OCI-LY3 (cell line): ENCODE measurements around the gene SPSB1.

Source experiments
- H2AFZ ChIP-seq: fragments of 200-600, 300-600 bp; shearing (Covaris generic); 2 replicates; pipeline ENCODE4 v1.6.0; 2014; ENCODE audit warnings: antibody characterized with exemption, low read depth, low read length
- H3K27ac ChIP-seq: fragments of 200-600, 300-600 bp; sonication (generic); 2 replicates; pipeline ENCODE4 v1.5.1; 2014; ENCODE audit warnings: mild to moderate bottlenecking, low read length, moderate library complexity, mixed read lengths
- H3K27me3 ChIP-seq: fragments of 200-600, 300-600 bp; sonication (generic); 2 replicates; pipeline ENCODE4 v1.6.1; 2014; ENCODE audit warnings: low read depth, low read length, mixed read lengths
- H3K36me3 ChIP-seq: fragments of 200-600, 300-600 bp; sonication (generic); replicated peaks from 2 replicates; pipeline ENCODE3; 2014; ENCODE audit warnings: low read depth, low read length, mixed read lengths
- H3K4me1 ChIP-seq: fragments of 300-600, 200-600 bp; sonication (generic); 2 replicates; pipeline ENCODE4 v1.6.1; 2014; ENCODE audit warnings: low read length, mixed read lengths
- H3K4me2 ChIP-seq: fragments of 200-600, 300-600 bp; sonication (generic); 2 replicates; pipeline ENCODE4 v1.6.1; 2014; ENCODE audit warnings: low read length, mixed read lengths
- H3K4me3 ChIP-seq: fragments of 300-600, 200-600 bp; sonication (generic); 2 replicates; pipeline ENCODE4 v1.5.1; 2014; ENCODE audit warnings: antibody characterized with exemption, mild to moderate bottlenecking, low read length, moderate library complexity
- H3K79me2 ChIP-seq: fragments of 300-600, 200-600 bp; shearing (Covaris generic); 2 replicates; pipeline ENCODE4 v1.6.1; 2014; ENCODE audit warnings: mild to moderate bottlenecking, low read length, mixed read lengths
- H3K9ac ChIP-seq: fragments of 300-600, 200-600 bp; shearing (Covaris generic); 2 replicates; pipeline ENCODE4 v1.6.0; 2014; ENCODE audit warnings: mild to moderate bottlenecking, low read length, moderate library complexity
- H3K9me3 ChIP-seq: fragments of 200-600, 300-600 bp; shearing (Covaris generic); 2 replicates; pipeline ENCODE4 v1.6.1; 2014; ENCODE audit warnings: low read length, mixed read lengths; ENCODE audit not compliant: insufficient read depth
- H4K20me1 ChIP-seq: fragments of 200-600, 300-600 bp; sonication (generic); 2 replicates; pipeline ENCODE4 v1.6.1; 2016; ENCODE audit warnings: low read length, mixed read lengths; ENCODE audit not compliant: insufficient read depth
- CTCF ChIP-seq: fragments of 200-600, 300-600 bp; sonication (generic); IDR thresholded peaks from 2 replicates; pipeline ENCODE4 v1.5.1; 2014; ENCODE audit warnings: antibody characterized with exemption, low read length, low read depth
- EZH2phosphoT487 ChIP-seq: fragments of 200-600 bp; shearing (Covaris generic); IDR thresholded peaks from 2 replicates; pipeline ENCODE4 v1.6.1; 2018; ENCODE audit warnings: antibody characterized with exemption, mixed run types, low read depth

The SPSB1 gene

GRCh38 chr1:9374748-9375341 lies 82.2 kb downstream of the SPSB1 start:
- H3K79me2 ChIP-seq, result no peaks in the 10 kb centered on the region
- no peaks in the 10 kb centered on the region for H4K20me1 ChIP-seq
- no peak overlapping the region for H3K27ac ChIP-seq
- H3K36me3 ChIP-seq, result no peaks in the 10 kb centered on the region
- peaks cover 8% of the 10 kb centered on the region for H3K4me1 ChIP-seq
- TF ChIP-seq CTCF, result no peak
- TF ChIP-seq EZH2phosphoT487, result no peak
- no peak overlapping the region for H2AFZ ChIP-seq
- H3K4me3 ChIP-seq, result no peak overlapping the region
- no peak overlapping the region for H3K4me2 ChIP-seq
- H3K9me3 ChIP-seq, result no peaks in the 10 kb centered on the region
- no peak overlapping the region for H3K9ac ChIP-seq
- peaks cover 6% of the 10 kb centered on the region; the same call in 1 of the 2 replicates for H3K27me3 ChIP-seq

- Histone ChIP-seq H2AFZ (no peak overlapping the region), H3K4me3 (no peak overlapping the region), H3K36me3 (no peaks in the 10 kb centered on the region), H4K20me1 (no peaks in the 10 kb centered on the region), H3K27ac (no peak overlapping the region), H3K4me1 (peaks cover 15% of the 10 kb centered on the region), H3K27me3 (no peaks in the 10 kb centered on the region), H3K9me3 (no peaks in the 10 kb centered on the region), H3K9ac (no peak overlapping the region), H3K79me2 (no peaks in the 10 kb centered on the region), H3K4me2 (no peak overlapping the region)
- TF ChIP-seq EZH2phosphoT487, result no peak
- TF ChIP-seq CTCF, result no peak
These were observed 83.2 kb downstream of the SPSB1 start for GRCh38 chr1:9375912-9376311.

- no peak overlapping the region for H3K4me3 ChIP-seq
- no peaks in the 10 kb centered on the region for H3K27me3 ChIP-seq
- H3K4me2 ChIP-seq, result no peak overlapping the region
- no peak overlapping the region for H3K9ac ChIP-seq
- peaks cover 20% of the 10 kb centered on the region for H3K4me1 ChIP-seq
- TF ChIP-seq EZH2phosphoT487 (no peak), CTCF (no peak)
- H3K27ac ChIP-seq, result no peak overlapping the region
- no peaks in the 10 kb centered on the region for H4K20me1 ChIP-seq
- no peak overlapping the region for H2AFZ ChIP-seq
- H3K9me3 ChIP-seq, result no peaks in the 10 kb centered on the region
- no peaks in the 10 kb centered on the region for H3K79me2 ChIP-seq
- H3K36me3 ChIP-seq, result no peaks in the 10 kb centered on the region
These were observed 83.7 kb downstream of the SPSB1 start for GRCh38 chr1:9376430-9376829.

- no peak overlapping the region for H3K4me3 ChIP-seq
- H3K79me2 ChIP-seq, result no peaks in the 10 kb centered on the region
- no peak overlapping the region for H2AFZ ChIP-seq
- H3K4me1 ChIP-seq, result peaks cover 22% of the 10 kb centered on the region
- H3K9ac ChIP-seq, result no peak overlapping the region
- no peaks in the 10 kb centered on the region for H3K27me3 ChIP-seq
- no peak overlapping the region for H3K4me2 ChIP-seq
- no peaks in the 10 kb centered on the region for H3K9me3 ChIP-seq
- H4K20me1 ChIP-seq, result no peaks in the 10 kb centered on the region
- TF ChIP-seq EZH2phosphoT487 (no peak), CTCF (no peak)
- H3K27ac ChIP-seq, result no peak overlapping the region
- no peaks in the 10 kb centered on the region for H3K36me3 ChIP-seq
These were observed 84.2 kb downstream of the SPSB1 start for GRCh38 chr1:9376886-9377333.
